GM12891 (cell line): Measurements from ENCODE around the gene FBXW11.

Source experiments
- POLR2A ChIP-seq: IDR thresholded peaks from 2 replicates; pipeline ENCODE4 v1.6.1; 2011; ENCODE audit warnings: low read depth, low read length, control low read depth
- POLR2AphosphoS5 ChIP-seq: IDR thresholded peaks from 2 replicates; pipeline ENCODE4 v1.6.1; 2011; ENCODE audit warnings: low read depth, low read length, control low read depth
- POU2F2 ChIP-seq: IDR thresholded peaks from 2 replicates; pipeline ENCODE4 v1.6.1; 2011; ENCODE audit warnings: low read depth, mild to moderate bottlenecking, control low read depth, low read length, moderate library complexity
- TAF1 ChIP-seq: IDR thresholded peaks from 2 replicates; pipeline ENCODE4 v1.6.1; 2011; ENCODE audit warnings: low read depth, low read length, control low read depth

GRCh38 chr5:171956314-171956713 is 50.1 kb downstream of the FBXW11 start:
- TF ChIP-seq POLR2AphosphoS5 (no peak), POLR2A (no peak), TAF1 (no peak), POU2F2 (no peak)
